Liver (tissue), 3 donors: Measurements from ENCODE around the gene OXCT1.

Experiments used
- EGR1 ChIP-seq, 2 donors: IDR thresholded peaks; 2 replicates each; pipeline ENCODE4 v1.6.1; 2016 to 2018; ENCODE audit warnings: antibody characterized with exemption in 2 of 2, low read depth in 2 of 2
- GABPA ChIP-seq, 2 donors: IDR thresholded peaks in 1 of 2; conservative IDR thresholded peaks in 1 of 2; 2 replicates each; pipeline ENCODE4 v1.6.1; 2016; ENCODE audit warnings: antibody characterized with exemption in 2 of 2, mild to moderate bottlenecking in 1 of 2, moderate library complexity in 1 of 2
- HNF4A ChIP-seq, 2 donors: conservative IDR thresholded peaks; 2 replicates each; pipeline ENCODE4 v1.6.1; 2016; ENCODE audit warnings: antibody characterized with exemption in 2 of 2, mild to moderate bottlenecking in 2 of 2
- JUND ChIP-seq, 2 donors: IDR thresholded peaks; 2 replicates each; pipeline ENCODE4 v1.6.1; 2016; ENCODE audit warnings: antibody characterized with exemption in 2 of 2
- RAD21 ChIP-seq, 2 donors: IDR thresholded peaks; 2 replicates each; pipeline ENCODE4 v1.6.1; 2016; ENCODE audit warnings: antibody characterized with exemption in 2 of 2, mild to moderate bottlenecking in 2 of 2
- SP1 ChIP-seq: IDR thresholded peaks from 2 replicates; pipeline ENCODE4 v1.6.1; 2018; ENCODE audit warnings: antibody characterized with exemption, mild to moderate bottlenecking
- TAF1 ChIP-seq: conservative IDR thresholded peaks from 2 replicates; pipeline ENCODE4 v1.6.1; 2016; ENCODE audit warnings: antibody characterized with exemption, mild to moderate bottlenecking
- YY1 ChIP-seq: IDR thresholded peaks from 2 replicates; pipeline ENCODE4 v1.6.1; 2016; ENCODE audit warnings: antibody characterized with exemption, mild to moderate bottlenecking
- TF ChIP-seq, protein P1 (sequence below): IDR thresholded peaks from 2 replicates; pipeline ENCODE4 v1.6.1; 2016; ENCODE audit warnings: antibody characterized with exemption, mild to moderate bottlenecking
- TF ChIP-seq, protein P2 (sequence below): fragments of 150-350 bp; IDR thresholded peaks from 2 replicates; pipeline ENCODE4 v1.5.1; 2017; ENCODE audit warnings: improper control_type of control experiment, low read depth, low read length; ENCODE audit not compliant: missing input control
- TF ChIP-seq, protein P3 (sequence below): IDR thresholded peaks from 2 replicates; pipeline ENCODE4 v1.6.1; 2016; ENCODE audit warnings: antibody characterized with exemption
- donor health status: healthy.
- donor health status: healthy.

DNA sequence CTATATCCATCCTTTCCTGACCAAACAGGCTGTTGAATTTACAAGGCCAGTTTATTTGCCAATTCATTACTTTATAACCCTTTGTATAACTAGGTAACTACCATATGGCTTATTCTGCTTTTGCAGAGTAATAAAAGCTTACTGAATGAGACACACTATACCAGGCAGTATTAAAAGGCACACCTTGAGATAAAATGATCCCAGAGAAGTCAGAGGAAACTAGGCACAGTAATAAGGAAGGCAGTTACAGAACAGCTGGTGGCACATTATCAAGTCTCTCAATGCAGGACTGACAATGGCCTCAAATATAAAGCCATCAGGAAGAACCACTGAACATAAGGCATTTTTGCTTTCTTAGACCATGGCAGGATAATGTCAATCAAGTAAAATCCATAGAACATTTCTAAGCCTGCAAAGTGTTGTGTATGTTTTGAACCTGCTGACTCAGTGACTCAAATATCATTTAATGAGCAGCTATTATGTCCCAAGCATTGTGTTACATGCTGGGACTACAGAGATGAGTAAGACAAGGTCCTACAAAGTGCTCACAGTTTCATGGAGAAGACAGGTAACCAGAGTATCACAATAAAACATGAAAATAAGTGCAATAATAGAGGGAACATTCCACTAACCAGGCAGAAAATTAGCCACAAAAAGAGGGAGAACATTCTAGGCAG, 52.5 kb downstream of the OXCT1 start:
- TF ChIP-seq RAD21 (IDR thresholded peaks at IDR 0.05) (no peak), TAF1 (no peak), JUND (IDR thresholded peaks at IDR 0.05) (no peak), YY1 (no peak), EGR1 (IDR thresholded peaks at IDR 0.05; ENCODE audit: low read depth in 2 of 2) (no peak), HNF4A (conservative IDR thresholded peaks at IDR 0.05) (no peak), SP1 (no peak), GABPA (IDR thresholded peaks at IDR 0.05 in 1 of 2, conservative IDR thresholded peaks at IDR 0.05 in 1 of 2) (no peak)
- TF ChIP-seq, protein P1, sequence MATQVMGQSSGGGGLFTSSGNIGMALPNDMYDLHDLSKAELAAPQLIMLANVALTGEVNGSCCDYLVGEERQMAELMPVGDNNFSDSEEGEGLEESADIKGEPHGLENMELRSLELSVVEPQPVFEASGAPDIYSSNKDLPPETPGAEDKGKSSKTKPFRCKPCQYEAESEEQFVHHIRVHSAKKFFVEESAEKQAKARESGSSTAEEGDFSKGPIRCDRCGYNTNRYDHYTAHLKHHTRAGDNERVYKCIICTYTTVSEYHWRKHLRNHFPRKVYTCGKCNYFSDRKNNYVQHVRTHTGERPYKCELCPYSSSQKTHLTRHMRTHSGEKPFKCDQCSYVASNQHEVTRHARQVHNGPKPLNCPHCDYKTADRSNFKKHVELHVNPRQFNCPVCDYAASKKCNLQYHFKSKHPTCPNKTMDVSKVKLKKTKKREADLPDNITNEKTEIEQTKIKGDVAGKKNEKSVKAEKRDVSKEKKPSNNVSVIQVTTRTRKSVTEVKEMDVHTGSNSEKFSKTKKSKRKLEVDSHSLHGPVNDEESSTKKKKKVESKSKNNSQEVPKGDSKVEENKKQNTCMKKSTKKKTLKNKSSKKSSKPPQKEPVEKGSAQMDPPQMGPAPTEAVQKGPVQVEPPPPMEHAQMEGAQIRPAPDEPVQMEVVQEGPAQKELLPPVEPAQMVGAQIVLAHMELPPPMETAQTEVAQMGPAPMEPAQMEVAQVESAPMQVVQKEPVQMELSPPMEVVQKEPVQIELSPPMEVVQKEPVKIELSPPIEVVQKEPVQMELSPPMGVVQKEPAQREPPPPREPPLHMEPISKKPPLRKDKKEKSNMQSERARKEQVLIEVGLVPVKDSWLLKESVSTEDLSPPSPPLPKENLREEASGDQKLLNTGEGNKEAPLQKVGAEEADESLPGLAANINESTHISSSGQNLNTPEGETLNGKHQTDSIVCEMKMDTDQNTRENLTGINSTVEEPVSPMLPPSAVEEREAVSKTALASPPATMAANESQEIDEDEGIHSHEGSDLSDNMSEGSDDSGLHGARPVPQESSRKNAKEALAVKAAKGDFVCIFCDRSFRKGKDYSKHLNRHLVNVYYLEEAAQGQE, result no peak
- TF ChIP-seq, protein P2, sequence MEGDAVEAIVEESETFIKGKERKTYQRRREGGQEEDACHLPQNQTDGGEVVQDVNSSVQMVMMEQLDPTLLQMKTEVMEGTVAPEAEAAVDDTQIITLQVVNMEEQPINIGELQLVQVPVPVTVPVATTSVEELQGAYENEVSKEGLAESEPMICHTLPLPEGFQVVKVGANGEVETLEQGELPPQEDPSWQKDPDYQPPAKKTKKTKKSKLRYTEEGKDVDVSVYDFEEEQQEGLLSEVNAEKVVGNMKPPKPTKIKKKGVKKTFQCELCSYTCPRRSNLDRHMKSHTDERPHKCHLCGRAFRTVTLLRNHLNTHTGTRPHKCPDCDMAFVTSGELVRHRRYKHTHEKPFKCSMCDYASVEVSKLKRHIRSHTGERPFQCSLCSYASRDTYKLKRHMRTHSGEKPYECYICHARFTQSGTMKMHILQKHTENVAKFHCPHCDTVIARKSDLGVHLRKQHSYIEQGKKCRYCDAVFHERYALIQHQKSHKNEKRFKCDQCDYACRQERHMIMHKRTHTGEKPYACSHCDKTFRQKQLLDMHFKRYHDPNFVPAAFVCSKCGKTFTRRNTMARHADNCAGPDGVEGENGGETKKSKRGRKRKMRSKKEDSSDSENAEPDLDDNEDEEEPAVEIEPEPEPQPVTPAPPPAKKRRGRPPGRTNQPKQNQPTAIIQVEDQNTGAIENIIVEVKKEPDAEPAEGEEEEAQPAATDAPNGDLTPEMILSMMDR, result no peak
- TF ChIP-seq, protein P3, sequence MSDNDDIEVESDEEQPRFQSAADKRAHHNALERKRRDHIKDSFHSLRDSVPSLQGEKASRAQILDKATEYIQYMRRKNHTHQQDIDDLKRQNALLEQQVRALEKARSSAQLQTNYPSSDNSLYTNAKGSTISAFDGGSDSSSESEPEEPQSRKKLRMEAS, result no peak
